ENCODE data around the gene SYNPO.

SYNPO gene

DNA sequence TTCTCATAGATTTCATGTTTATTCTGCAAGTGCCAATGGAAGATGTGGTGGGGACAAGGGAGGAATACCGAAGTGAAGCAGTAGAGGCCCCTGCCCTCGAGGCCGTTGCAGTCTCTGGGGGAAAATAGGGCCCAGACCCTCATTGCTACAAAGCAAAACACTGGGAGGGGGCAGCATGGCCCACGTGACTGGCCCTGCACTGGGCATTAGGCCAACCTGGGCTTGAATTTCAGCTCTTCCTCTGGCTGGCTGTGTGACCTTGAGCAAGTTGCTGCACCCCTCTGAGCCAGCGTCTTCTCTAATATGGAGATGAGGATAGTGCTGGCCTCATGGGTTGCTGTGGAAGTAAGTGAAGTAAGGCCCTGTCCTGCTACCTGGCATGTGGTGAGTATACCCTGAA lies 709 bp upstream of the SYNPO start:
- FAIRE-seq, result no peak
- no peak for DNase-seq (ENCODE audit: insufficient read length, low spot score)

DNA sequence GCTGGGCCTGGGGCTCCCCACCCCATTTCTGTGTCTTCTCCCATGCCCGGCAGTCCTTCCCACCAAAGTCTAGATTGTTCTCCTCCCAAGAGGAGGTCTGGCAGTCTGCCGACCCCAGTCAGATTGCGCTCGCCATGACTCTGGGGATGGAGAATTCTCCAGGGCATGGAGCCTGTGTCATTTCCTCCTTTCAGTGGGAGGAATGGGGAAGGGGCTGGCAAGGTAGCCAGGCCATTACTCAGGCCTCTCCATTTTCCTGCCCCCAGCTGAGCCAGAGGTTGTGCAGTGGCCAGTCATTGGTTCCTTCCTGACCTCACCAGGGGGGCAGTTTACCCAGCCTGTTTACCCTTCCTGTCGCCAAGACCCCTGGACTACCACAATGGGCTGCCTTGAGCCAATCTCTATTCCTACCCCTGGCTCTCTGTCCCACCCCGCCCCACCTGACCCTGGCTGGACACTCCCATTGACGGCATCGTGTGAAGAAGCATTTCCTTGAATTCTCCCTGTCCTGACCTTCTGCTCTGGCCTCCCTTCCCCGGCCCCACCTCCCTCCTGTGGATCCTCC lies 628 bp downstream of the SYNPO start:
- DNase-seq (ENCODE audit: insufficient read length, low spot score), result no peak

DNA sequence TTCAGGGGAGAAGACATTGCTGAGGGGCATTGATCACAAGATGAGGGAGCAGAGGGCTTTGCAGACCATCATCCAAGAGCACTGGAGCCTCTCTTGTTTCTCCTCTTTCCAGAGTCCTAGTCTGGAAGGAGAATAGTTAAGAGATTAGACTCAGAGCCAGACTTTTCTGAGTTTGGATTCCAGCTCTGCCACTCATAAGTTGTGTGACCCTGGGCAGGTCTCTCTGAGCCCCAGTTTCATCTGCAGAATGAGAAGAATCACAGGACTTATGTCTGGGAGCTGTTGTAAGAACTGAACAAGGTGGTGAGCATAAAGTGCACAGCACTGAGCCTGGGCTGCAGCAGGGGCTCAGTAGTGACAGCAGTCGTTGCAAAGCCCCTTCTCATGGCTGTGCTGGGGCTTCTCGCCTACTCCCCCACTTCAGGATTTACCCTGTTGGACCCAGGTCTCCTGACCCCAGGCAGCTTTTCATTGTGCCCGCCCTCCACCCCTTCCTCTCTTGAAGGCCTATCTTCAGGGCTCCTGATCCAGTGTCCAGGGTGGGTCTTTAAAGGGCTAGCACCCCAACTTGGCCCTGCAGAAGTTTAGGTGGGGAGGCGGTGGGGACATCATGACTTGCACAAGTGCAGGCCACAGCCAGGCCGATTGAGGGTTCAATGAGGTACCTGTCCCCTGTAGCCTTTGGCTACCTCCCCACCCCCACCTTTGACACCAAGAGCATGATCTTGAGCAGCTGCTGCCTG lies 1.5 kb downstream of the SYNPO start:
- FAIRE-seq (no peak), DNase-seq (ENCODE audit: insufficient read length, low spot score) (no peak)

More for the DNA sequence above, 628 bp downstream of the SYNPO start:
- no peak for FAIRE-seq

DNA sequence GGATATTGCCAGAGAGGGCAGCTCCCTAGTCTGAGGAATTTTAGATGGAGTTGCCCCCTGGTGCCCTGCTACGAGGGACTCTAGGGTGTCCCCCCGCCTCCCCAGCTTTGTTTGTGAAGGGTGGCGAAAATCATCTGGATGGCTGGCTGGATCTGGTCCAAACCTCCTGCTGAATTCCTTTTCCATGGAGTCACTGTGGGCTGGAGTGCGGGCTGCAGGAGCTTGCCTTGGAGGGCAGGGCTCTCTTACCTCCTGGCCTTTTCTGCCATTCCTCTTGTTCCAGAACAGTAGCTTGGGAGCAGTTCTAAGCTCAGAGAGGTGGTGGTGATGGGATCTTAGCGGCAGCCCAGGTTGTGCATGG lies 2.1 kb downstream of the SYNPO start:
- DNase-seq (ENCODE audit: insufficient read length, low spot score) (no peak), FAIRE-seq (no peak)

DNA sequence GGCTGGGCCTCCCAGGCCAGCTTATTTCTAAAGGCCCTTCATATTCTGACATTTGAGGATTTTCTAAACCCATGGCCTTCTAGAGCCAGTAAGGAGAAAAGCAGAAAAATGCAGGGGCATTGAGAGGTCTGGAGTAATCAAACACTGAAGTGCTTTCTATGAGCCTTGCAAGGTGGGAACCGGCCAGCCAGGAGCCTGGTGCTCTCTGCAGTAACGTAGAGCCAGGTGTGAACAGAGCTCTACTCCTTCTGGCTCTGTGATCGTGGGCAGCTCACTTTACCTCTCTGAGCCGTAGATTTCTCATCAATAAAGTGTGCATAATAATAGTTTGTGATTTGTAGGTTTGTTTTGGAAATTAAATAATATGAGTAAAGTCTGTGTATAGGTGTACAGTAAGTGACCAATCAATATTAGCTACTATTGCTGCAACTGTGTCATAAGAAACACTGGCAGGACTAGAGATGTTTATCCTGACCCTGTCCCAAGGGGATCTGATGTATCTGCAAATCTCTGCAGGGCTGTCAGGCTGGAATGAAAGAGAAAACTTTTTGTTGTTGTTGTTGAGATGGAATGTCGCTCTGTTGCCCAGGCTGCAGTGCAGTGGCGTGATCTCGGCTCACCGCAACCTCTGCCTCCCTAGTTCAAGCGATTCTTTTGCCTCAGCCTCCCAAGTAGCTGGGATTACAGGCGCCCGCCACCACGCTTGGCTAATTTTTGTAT lies 2.7 kb downstream of the SYNPO start:
- DNase-seq (ENCODE audit: insufficient read length, low spot score) (no peak), FAIRE-seq (no peak)

DNA sequence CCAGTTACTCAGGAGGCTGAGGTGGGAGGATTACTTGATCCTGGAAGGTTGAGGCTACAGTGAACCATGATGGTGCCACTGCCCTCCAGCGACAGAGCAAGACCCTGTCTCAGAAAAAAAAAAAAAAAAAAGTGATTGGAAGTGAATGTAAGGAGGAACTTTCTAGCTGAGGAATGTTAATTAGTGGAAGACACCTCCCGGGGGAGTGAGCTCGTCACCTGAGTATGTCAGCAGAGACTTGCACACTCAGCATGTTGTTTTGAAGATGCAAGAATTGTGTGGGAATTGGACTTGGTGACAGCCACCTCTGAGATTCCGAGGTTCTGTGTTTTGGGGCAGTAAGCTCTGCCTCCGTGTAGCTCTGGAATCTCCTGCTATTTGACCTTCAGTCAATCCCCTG lies 3.6 kb downstream of the SYNPO start:
- FAIRE-seq, result no peak
- DNase-seq (ENCODE audit: insufficient read length, low spot score), result no peak

GRCh38 chr5:150644514-150644913 lies 4.1 kb downstream of the SYNPO start:
- DNase-seq (ENCODE audit: insufficient read length, low spot score) (no peak), FAIRE-seq (no peak)

GRCh38 chr5:150645070-150645700 lies 4.7 kb downstream of the SYNPO start:
- FAIRE-seq (no peak), DNase-seq (ENCODE audit: insufficient read length, low spot score) (no peak)

GRCh38 chr5:150647275-150648251 lies 7.1 kb downstream of the SYNPO start:
- no peak for FAIRE-seq
- DNase-seq (ENCODE audit: insufficient read length, low spot score), result no peak

- no peak for DNase-seq (ENCODE audit: insufficient read length, low spot score)
- FAIRE-seq, result no peak
These were observed 8.0 kb downstream of the SYNPO start for GRCh38 chr5:150648294-150649107.

DNA sequence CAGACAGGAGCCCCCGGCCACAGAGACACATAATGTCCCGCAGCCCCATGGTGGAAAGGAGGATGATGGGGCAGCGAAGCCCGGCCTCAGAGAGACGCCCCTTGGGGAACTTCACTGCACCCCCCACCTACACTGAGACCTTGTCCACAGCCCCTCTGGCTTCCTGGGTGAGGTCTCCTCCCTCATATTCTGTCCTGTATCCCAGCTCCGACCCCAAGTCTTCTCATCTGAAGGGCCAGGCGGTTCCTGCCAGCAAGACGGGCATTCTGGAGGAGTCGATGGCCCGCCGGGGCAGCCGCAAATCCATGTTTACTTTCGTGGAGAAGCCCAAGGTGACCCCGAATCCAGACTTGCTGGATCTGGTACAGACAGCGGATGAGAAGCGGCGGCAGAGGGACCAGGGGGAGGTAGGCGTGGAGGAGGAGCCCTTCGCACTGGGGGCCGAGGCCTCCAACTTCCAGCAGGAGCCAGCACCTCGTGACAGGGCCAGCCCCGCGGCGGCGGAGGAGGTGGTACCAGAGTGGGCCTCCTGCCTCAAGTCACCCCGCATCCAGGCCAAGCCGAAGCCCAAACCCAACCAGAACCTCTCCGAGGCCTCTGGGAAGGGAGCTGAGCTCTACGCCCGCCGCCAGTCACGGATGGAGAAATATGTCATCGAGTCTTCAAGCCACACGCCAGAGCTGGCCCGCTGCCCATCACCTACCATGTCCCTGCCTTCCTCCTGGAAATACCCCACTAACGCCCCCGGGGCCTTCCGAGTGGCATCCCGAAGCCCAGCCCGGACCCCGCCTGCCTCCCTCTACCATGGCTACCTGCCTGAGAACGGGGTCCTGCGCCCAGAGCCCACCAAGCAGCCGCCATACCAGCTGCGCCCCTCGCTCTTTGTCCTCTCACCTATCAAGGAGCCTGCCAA lies 8.9 kb downstream of the SYNPO start:
- FAIRE-seq (no peak), DNase-seq (ENCODE audit: insufficient read length, low spot score) (no peak)

- DNase-seq (ENCODE audit: insufficient read length, low spot score), result no peak
- FAIRE-seq, result no peak
These were observed 9.9 kb downstream of the SYNPO start for GRCh38 chr5:150650021-150651006.

GRCh38 chr5:150651382-150651781 lies 10.9 kb downstream of the SYNPO start:
- DNase-seq (ENCODE audit: insufficient read length, low spot score), result no peak
- FAIRE-seq, result no peak

DNA sequence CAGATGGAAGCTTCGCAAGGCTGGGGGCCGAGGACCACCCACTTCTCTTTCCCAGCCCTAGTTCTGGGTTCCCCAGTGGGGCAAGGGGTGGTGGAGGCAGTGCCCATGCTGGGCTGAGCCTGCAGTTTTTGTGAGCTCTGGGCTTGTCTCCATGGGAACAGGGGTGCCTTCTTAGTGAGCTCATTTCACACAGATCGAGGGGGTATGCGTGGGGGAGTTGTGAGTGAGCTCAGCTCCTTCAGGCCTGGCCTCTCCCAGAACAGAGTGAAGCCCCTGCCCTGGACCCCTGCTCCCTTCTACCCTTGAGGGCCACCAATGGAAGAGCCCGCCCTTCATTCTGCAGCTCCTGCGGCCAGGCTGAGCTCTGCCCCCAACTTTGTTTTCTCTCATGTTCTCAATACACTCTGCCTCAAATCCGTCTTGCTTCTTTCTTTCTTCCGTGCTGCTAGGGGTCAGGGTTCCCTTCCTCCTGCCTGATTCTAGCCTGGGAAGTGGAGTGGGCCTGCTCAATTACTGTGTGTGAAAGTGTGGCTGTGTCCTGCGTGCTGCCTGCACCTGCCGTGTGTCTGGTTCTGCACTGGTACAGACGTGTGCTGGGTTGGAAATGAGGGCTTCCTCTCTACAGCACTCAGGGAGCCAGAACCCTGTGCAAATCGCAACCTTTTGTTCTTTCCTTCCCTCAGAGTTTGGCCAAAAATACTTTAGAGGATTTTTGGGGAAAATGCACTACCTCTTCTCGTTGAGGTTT lies 11.6 kb downstream of the SYNPO start:
- FAIRE-seq, result no peak
- DNase-seq (ENCODE audit: insufficient read length, low spot score), result no peak

- no peak for FAIRE-seq
These were observed 12.8 kb downstream of the SYNPO start for GRCh38 chr5:150653145-150653761.

More at GRCh38 chr5:150653145-150653761, 12.8 kb downstream of the SYNPO start:
- no peak for DNase-seq (ENCODE audit: insufficient read length, low spot score)
